ENCODE data around the gene CDKN2B.

GRCh38 chr9:22045423-22045822, 36.3 kb upstream of the CDKN2B start:
- TF ChIP-seq CTCF (conservative IDR thresholded peaks at IDR 0.05; ENCODE audit: low read length) (no peak), EZH2phosphoT487 (IDR thresholded peaks at IDR 0.05; ENCODE audit: borderline replicate concordance) (no peak)

Measured in Loucy (cell line).